ENCODE results near the gene PPP4R3B. TPM values are rescaled to one million over a fixed set of nuclear protein-coding genes. Genes with fewer than 3 reads are reported as not detected.
"Not testable (repeated sequence)": the region's sequence is repeated elsewhere in the genome, so short reads cannot be mapped to it uniquely, and the experiment has no call there.

PPP4R3B gene
- total RNA-seq, 1 experiment from 2014 or later: 97.2 TPM

- H3K27me3 Mint-ChIP-seq (ENCODE audit: insufficient read depth, unreplicated experiment): no peaks in the 10 kb centered on the region
- DNase-seq (ENCODE audit: unreplicated experiment): no peak
- POLR2A ChIA-PET: interaction anchor here (1.2 kb wide), 1 partner anchor 13 kb away, joined by 6 read pairs; no protein-coding TSS in a partner anchor
These were observed 36.0 kb downstream of the PPP4R3B start for GRCh38 chr2:55581435-55581834.

DNA sequence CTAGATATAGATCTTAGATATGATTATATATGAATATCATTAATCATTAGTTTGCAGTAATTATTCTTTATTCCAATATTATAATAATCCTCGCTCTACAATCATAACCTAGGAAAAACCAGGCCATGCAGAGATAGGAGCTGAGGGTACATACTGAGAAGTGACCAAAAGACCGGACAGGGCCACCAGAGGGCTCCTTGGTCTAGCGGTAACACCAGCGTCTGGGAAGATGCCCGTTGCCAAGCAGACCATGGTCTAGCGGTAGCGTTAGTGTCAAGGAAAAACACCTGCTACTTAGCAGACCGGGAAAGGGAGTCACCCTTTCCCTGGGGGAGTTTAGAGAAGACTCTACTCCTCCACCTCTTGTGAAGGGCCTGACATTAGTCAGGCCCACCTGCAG lies 48.4 kb downstream of the PPP4R3B start:
- POLR2A ChIA-PET: interaction anchor here (1.2 to 2.8 kb wide), 3 partner anchors 13 to 29 kb away, joined by 3 to 9 read pairs (median 6); no protein-coding TSS in a partner anchor
- CTCF ChIA-PET; intact Hi-C loops (cut with micrococcal nuclease); BruUV-seq (replicated peaks); DNase-seq (ENCODE audit: unreplicated experiment); H3K4me1 Mint-ChIP-seq (ENCODE audit: insufficient read depth, unreplicated experiment); H3K9me3 Mint-ChIP-seq (ENCODE audit: unreplicated experiment); H3K27ac Mint-ChIP-seq (ENCODE audit: low read depth, unreplicated experiment); H3K4me3 Mint-ChIP-seq (ENCODE audit: unreplicated experiment); H3K27me3 Mint-ChIP-seq (ENCODE audit: insufficient read depth, unreplicated experiment): not testable (repeated sequence)
- peaks cover 73% of the 10 kb centered on the region for H3K36me3 Mint-ChIP-seq (ENCODE audit: insufficient read depth, unreplicated experiment)

More at GRCh38 chr2:55581435-55581834, 36.0 kb downstream of the PPP4R3B start:
- peaks cover 82% of the 10 kb centered on the region for H3K36me3 Mint-ChIP-seq (ENCODE audit: insufficient read depth, unreplicated experiment)
- intact Hi-C loops (cut with micrococcal nuclease): no loop called here
- peaks cover 11% of the 10 kb centered on the region for H3K4me1 Mint-ChIP-seq (ENCODE audit: insufficient read depth, unreplicated experiment)
- CTCF ChIA-PET: interaction anchor here (0.8 kb wide), 2 partner anchors 21 to 332 kb away, joined by 3 read pairs; no protein-coding TSS in a partner anchor
- no peak overlapping the region for H3K4me3 Mint-ChIP-seq (ENCODE audit: unreplicated experiment)
- H3K27ac Mint-ChIP-seq (ENCODE audit: low read depth, unreplicated experiment): no peak overlapping the region
- no peaks in the 10 kb centered on the region for H3K9me3 Mint-ChIP-seq (ENCODE audit: unreplicated experiment)
- TF ChIP-seq, protein P1, sequence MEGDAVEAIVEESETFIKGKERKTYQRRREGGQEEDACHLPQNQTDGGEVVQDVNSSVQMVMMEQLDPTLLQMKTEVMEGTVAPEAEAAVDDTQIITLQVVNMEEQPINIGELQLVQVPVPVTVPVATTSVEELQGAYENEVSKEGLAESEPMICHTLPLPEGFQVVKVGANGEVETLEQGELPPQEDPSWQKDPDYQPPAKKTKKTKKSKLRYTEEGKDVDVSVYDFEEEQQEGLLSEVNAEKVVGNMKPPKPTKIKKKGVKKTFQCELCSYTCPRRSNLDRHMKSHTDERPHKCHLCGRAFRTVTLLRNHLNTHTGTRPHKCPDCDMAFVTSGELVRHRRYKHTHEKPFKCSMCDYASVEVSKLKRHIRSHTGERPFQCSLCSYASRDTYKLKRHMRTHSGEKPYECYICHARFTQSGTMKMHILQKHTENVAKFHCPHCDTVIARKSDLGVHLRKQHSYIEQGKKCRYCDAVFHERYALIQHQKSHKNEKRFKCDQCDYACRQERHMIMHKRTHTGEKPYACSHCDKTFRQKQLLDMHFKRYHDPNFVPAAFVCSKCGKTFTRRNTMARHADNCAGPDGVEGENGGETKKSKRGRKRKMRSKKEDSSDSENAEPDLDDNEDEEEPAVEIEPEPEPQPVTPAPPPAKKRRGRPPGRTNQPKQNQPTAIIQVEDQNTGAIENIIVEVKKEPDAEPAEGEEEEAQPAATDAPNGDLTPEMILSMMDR (IDR thresholded peaks at IDR 0.05; ENCODE audit: unreplicated experiment): no peak
- no TSS peak for BruUV-seq (replicated peaks)

- no peak for DNase-seq (ENCODE audit: unreplicated experiment)
- H3K27ac Mint-ChIP-seq (ENCODE audit: low read depth, unreplicated experiment): peak overlapping the region; percentile 67
- TF ChIP-seq, protein P1 (IDR thresholded peaks at IDR 0.05; ENCODE audit: unreplicated experiment): no peak
- intact Hi-C loops (cut with micrococcal nuclease): no loop called here
- BruUV-seq (replicated peaks): no TSS peak
- H3K4me3 Mint-ChIP-seq (ENCODE audit: unreplicated experiment): no peak overlapping the region
- ChIA-PET POLR2A (interaction anchor here (0.6 to 2.8 kb wide), 4 partner anchors 11 to 18 kb away, joined by 3 to 9 read pairs (median 4); no protein-coding TSS in a partner anchor), CTCF (interaction anchor here (0.6 kb wide), 1 partner anchor 145 kb away, joined by 3 read pairs; no protein-coding TSS in a partner anchor)
- no peaks in the 10 kb centered on the region for H3K27me3 Mint-ChIP-seq (ENCODE audit: insufficient read depth, unreplicated experiment)
- H3K9me3 Mint-ChIP-seq (ENCODE audit: unreplicated experiment): peaks cover 4% of the 10 kb centered on the region
- H3K36me3 Mint-ChIP-seq (ENCODE audit: insufficient read depth, unreplicated experiment): peaks cover 78% of the 10 kb centered on the region
- H3K4me1 Mint-ChIP-seq (ENCODE audit: insufficient read depth, unreplicated experiment): peaks cover 6% of the 10 kb centered on the region
These were observed 50.1 kb downstream of the PPP4R3B start for GRCh38 chr2:55567298-55567697.

DNA sequence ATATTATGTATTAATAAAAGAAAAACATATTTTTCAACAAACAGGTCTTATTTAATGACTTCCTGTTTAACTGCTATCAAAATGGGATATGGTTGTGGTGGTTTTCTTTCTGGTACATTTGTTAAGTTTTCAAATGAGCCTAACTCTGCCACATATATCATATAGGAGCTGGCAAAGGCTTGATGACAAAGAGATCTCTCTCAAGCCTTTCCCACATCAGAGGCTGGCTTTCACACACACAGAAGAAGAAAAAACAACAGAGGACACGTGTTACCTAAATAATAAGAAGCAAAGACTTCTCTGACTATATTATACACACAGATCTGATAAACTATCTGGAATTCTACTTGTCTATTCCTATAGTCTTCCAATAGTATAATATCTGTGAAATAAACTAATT lies 51.8 kb downstream of the PPP4R3B start:
- BruUV-seq (replicated peaks): no TSS peak
- ChIA-PET CTCF (no interaction called here), POLR2A (no interaction called here)
- H3K27me3 Mint-ChIP-seq (ENCODE audit: insufficient read depth, unreplicated experiment): no peaks in the 10 kb centered on the region
- H3K9me3 Mint-ChIP-seq (ENCODE audit: unreplicated experiment): peaks cover 8% of the 10 kb centered on the region
- no peak overlapping the region for H3K27ac Mint-ChIP-seq (ENCODE audit: low read depth, unreplicated experiment)
- peaks cover 6% of the 10 kb centered on the region for H3K4me1 Mint-ChIP-seq (ENCODE audit: insufficient read depth, unreplicated experiment)
- intact Hi-C loops (cut with micrococcal nuclease): no loop called here
- no peak overlapping the region for H3K4me3 Mint-ChIP-seq (ENCODE audit: unreplicated experiment)
- no peak for DNase-seq (ENCODE audit: unreplicated experiment)
- H3K36me3 Mint-ChIP-seq (ENCODE audit: insufficient read depth, unreplicated experiment): peaks cover 82% of the 10 kb centered on the region
- TF ChIP-seq, protein P1 (IDR thresholded peaks at IDR 0.05; ENCODE audit: unreplicated experiment): no peak

All from MCF 10A (cell line).